GM11168 (cell line): ENCODE results near the gene SMAD7.

Experiments
- in situ Hi-C: fragments of 300-500 bp; cut with MboI; formaldehyde crosslinking; loops from one replicate; pipeline ENCODE4 v1.12.0; 2022; ENCODE audit warnings: low sequenced_read_pairs; ENCODE audit not compliant: unreplicated experiment

The SMAD7 gene

DNA sequence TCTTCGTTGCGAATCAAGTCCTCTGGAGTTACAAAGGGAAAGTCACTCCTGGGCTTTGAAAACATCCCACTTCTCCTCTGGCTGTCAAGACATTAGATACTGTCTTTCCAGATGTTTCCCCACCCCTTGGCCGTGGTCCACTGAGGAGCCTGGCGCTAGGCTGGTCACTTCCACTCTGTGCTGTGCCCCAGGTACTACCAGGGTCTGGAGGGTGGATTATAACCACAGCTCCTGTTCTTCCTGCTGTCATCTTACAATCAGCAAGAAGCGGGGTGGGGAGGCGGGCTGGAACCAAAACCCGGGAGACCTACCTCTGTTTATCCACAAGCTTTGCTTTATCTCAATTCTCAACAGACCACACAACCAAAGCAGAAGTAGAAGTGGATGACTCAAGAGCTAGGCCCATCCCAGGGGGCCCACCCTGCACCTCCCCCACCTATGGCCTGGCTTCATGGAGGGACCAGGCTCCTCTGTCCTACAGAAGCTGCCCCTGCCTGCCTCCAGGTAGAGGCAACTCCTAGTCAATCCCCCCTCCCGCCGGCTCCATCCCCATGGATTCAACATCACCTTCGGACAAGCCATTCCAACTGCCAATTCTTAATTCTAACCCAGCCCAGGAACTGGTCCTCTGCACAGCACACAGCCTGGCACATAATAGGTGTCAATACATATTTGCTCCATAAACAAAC, 17.8 kb downstream of the SMAD7 start:
- in situ Hi-C loops = no loop called here

DNA sequence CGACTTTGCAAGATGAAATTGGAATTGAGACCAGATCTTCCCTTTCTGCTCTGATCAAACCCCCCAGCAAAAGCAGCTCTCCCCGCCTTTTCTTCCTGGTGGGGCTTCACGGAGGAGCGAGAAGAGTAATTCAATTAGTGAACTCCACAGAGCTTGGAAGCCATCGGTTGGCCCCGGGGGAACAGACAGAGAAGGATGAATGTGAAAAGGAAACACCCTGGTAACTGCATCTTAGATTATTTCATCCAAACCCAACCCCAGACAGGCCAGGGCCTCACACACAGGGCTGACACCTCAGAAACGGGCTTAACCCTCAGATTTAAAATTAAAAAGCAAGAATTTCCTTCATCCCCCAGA, 18.3 kb downstream of the SMAD7 start:
- in situ Hi-C loops = no loop called here

DNA sequence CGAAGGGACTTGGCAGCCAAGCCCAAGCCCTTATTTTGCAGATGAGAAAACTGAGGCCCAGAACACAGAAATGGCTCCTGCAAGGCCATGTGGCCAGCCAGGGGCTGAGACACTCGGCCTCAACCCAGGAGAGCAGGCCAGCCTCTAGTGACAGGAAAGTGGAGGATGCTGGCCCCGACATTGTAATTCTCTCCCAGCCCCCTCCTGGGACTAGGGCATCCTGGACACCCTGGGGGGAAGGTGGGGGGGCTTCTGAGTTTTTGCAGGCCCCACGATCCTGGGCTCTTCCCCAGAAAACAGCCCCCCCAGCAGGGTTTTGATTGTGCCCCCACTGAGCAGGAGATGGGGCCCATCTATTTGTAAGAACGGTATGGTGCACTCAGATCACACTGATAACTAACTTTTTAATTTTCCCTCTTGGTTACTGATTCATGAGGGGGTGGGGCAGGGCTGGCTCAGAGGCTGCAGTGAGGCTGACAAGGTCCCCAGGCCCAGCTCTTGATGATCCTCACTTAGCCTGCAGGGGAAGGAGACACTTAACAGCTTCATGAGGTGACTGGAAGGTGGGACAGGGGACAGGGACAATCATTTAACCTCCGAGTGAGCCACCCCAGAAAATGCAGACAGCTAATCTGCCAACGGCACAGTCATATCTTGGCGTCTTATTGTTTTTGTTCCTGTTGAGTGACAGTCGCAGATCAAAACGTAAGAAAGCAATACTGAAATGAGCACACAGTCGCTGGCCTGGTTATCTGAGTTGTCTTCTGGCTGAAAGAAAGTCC, 18.9 kb downstream of the SMAD7 start:
- in situ Hi-C loops = no loop called here

DNA sequence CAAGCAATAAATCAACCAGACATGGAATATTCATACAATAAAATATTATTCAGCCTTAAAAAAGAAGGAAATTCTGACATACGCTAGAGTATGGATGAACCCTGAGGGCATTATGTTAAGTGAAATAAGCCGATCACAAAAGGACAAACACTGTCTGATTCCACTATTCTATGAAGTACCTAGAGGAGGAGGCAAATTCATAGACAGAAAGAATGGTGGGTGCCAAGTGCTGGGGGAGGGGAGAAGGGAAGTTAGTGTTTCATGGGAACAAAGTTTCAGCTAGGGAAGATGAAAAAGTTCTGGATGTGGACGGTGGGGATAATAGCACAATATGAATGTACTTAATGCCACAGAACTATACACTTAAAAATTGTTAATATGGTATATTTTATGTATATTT, 19.8 kb downstream of the SMAD7 start:
- in situ Hi-C loops = no loop called here

DNA sequence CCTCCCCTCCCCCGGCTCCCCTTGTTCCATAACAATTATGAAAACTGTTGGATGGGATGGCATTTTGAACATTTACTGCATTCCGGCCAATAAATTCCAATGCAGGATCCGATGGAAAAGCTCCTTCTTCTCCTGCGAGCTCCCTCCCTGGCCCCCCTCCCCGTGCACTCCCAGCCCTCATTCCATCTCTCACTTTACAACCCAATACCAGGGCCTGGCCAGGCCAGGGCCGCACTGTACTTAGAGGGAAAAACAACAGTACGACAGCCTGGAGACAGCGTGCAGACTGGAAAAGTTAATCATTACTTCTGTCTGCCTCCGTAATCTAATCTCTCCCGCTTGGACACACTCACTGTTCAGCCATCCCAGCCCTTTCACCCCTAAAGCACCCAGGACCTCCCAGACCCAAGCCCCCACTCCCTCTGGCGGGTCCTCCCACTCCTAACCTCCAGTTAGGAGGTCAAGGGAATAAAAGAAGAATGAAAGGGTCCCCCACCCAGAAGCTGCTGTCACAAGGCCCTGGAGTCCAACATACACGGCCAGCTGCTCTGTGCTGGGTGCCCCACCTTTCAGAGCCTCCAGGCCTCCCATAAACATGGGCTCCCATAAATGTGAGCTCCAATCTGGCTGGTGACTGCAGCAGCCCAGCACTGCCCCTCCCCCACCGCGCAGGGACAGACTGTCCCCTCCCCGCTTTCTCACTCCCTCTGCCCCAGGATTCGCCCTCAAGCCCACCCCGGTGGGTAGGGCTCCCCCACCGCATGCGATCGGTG, 20.6 kb downstream of the SMAD7 start:
- in situ Hi-C loops = no loop called here

DNA sequence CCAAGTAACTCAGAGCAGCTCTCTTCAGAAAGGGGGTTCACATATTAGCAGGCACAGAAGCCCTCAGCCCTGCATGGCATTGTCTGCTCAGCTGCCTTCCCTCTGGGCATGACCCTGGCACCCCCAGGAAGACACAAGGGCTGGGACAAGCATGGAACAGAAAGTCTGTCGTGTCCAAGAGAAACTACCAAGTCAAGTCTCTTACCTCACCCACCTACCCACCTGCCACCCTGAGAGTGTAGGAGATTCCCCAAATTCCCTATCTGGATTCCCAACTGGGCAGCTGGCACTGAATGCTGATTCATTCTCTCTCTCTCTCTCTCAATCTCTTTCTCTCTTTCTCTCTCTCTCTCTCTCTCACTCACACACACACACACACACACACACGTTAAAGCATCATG, 21.6 kb downstream of the SMAD7 start:
- in situ Hi-C loops = no loop called here

DNA sequence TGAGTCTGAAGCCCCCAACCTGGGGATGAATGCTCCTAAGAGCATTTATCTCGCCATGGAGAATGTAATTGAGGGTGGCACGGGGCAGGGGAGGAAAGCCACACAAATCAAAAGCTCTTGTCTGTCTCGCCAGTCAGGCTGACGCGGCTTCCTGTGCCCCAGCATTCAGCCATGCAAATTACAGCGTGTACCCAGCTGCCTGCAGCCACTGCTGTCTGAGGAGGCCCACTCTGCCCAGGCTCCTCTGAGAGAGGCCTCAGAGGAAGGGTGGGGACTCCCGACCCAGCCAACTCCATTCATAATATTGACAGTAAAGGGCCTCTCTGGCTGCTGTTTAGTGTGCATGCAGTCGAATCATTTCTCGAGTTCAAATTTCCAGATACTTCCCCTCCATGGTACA, 22.0 kb downstream of the SMAD7 start:
- in situ Hi-C loops = no loop called here

DNA sequence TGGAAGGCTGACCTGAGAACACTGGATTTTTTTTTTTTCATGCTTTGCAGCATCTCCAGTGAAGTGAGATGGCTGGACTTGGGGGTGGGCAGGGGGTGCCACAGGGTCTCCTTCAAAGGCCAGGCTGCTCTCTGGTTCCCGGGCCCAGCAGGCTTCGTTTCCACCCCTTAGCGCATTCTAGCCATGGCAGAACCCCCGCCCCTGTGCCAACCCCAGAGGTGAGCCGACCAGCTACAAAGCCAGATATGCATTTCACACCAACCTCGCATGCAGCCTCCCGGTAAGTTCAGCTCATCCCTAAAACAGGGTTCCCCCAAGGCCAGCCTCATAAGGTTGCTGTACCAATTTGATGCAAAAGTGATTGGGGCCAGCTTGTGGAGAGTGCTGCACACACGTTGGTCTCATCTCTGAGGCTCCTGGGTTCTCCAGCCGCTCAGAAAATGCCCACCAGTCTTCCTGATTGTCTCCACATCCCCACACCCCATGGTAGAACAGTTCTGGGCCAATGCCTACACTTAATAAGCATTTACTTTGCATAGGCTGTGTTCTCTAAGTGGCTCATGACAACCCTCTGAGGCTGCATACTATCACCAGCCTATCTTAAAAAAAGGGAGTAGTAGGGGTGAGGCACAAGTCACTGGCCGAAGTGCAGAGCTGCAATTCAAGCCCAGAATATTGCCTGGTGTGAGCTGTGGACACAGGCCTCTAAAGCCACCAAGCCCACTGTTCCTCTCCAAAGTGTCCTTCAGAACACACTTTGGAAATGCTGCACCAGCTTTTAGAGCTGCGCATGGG, 23.3 kb downstream of the SMAD7 start:
- in situ Hi-C loops = no loop called here

DNA sequence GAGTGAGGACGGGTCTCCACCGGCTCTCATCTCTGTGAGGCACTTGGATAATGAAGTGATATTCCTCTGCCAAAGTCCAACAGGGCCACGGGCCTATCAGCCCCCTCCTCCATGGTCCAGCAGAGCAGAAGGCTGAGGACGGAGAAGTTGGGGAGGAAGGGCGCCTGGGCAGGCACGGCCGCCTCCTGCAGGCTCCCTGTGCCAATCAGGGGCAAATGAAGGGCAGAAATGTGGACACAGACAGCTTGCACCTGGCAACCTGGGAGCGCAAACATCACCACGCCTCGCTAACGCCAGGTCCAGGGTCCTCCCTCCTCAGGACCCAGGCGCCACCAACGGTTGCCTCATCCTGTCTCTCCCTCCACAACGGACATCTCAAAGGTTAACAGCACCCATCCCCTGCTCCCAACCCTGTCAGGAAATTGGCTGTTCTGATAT, 24.3 kb downstream of the SMAD7 start:
- in situ Hi-C loops = no loop called here

DNA sequence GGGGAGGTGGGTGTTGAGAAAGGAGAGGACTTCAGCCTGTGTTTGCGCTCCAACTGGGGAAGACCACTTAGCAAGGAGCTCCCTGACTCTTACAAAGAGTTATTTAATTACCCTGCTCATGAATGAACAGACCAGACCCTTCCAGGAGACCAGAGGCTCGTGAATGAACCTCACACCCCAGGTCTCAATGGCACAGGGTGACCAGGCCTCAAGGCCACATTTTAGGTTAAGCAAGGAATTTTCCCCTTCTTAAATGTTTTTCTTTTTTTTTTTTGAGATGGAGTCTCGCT, 25.3 kb downstream of the SMAD7 start:
- in situ Hi-C loops = no loop called here

DNA sequence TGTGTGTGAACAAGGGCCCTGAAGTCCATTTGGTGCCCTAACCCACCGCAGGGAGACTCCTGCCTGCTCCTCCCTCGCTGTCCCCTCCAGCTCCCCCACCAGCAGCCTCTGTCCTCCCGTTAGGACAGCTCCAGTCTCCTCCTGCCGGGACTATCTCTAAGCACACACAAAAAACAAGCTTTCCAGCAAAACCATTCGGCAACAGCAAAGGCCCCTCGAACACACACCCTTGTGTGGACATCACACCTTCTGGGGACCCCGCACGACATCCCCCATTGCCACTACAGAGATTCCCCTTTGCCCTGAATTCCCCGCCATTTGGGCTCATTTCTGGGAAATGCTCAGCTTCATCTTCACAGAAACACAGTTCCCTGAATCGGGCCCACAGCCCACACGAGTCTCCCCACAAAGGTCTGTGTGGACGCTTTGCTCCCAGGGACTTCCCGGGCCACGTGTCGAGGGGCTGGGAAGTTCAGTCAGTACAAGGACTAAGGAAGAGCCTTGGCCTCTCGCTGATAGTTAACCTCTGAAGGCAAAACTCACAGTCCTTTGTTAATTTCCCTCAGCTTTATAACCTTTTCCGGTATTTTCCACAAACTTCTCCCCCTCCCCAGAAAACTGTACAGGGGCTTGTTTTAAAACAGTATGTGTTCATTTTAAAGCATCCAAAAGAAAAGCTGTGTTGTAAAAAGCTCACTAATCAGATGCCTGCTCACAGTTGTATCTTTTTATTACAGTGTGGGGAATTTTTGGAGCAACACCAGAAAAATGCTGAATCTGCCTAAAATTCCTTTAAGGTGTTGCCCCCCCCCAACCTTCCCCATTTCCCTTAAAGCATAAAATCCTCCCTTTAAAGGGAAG, 25.9 kb downstream of the SMAD7 start:
- in situ Hi-C loops = no loop called here

DNA sequence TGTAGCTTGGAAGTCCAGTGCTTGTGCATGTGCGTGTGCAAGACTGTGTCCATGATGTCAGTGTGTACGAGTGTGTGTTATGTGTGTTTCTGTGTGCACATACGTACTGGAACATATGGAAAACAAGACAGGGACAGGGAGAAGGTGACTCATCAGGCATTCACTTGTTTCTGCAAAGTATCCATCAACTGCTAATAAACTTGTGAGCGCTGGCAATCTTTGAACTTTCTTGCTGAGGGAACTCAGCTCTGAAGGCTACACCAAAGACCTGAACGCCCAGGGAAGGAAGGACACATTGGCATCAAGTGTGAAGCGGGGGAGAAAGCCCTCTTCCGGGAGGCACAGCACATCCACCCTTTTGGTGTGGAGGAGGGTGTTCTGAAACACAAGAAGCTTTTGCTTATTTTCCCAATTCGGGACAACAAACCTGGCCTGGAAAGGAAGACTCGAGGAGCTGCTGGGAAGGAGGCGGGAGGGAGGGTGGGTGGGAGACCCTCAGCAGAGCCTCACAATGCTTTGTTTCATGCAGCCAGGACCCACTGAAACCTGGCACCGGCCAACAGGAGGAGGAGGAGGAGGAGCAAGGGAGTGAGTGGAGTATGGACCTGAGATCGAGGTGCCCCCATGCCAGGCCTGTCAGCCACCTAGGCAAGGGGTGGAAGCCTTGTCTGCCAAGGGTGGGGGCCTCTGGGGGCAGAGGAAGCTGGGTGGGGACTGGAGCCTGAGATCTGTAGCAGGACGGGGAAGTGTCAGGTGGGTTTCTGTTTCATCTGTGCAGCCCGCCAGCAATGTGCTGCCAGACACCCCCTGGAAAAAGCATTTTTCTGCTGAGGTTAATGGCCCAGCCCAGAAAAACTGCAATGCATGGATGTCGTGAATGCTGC, 26.8 kb downstream of the SMAD7 start:
- in situ Hi-C loops = no loop called here

DNA sequence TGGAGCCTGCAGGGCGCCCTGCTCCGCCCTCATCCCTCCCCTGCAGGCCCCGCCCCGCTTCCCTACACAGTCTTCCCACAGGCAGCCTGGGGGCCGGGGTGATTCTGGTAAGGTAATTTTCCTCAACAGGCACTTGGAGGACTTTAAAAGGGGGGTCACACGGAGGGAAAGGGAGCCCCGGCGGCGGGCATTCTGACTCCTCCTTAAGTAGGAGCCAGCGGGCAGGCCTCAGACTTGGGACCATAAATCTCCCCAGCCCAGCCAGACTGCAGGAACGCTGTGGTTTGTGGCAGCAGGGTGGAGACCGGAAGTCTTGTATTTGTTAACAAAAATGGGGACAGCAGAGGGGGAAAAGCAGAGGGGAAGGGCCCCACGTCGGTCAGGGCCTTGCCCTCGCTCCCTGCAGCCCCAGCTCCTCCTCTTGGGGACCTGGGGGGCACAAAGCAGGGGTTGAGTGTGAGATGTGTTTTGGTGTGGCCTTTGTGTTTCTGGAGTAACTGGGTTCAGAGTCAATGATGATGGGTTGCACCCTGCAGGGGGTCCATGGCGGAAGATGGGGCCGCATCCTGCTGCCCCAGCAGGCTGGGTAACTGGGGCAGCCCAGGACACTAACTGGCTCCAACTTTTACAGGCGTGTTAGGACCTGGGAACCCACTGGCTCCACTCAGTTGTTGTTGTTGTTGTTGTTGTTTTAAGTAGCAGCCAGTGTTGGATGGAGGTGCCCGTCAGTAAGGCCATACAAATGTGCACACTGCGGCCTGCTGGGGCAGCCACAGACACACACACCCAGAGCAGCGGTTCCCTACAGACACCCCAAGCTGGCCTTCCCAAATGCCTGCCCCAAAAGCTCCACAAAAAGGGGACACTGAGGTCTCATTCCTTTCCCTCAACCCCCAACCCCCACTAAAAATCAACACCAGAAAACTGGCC, 27.7 kb downstream of the SMAD7 start:
- in situ Hi-C loops = no loop called here

DNA sequence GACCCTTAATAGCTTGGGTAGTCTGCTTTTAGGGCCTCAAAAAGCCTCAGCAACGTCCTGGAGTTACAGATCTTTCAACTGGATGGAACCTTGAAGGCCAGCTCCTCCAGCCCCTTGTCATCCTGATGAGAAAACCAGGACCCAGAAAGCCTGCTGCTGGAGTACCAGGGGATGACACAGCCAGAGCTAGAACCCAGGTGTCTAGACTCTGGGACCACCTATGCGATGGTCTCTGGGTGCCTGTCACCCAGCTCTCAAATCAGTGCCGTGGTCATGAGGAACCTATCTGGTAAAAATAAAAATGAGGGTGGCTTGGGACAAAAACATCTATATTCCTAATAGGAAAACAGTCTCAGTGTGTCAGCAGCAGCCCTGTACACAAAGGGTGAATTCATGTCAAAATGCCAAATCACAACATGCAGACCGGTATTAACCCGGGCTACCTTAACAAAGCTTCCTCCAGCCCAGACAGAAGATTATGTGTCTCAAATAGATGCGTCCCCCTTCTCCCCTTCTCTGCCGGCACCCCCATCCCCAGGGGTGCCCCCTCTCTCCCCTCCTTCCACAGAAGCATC, 28.5 kb downstream of the SMAD7 start:
- in situ Hi-C loops = no loop called here

DNA sequence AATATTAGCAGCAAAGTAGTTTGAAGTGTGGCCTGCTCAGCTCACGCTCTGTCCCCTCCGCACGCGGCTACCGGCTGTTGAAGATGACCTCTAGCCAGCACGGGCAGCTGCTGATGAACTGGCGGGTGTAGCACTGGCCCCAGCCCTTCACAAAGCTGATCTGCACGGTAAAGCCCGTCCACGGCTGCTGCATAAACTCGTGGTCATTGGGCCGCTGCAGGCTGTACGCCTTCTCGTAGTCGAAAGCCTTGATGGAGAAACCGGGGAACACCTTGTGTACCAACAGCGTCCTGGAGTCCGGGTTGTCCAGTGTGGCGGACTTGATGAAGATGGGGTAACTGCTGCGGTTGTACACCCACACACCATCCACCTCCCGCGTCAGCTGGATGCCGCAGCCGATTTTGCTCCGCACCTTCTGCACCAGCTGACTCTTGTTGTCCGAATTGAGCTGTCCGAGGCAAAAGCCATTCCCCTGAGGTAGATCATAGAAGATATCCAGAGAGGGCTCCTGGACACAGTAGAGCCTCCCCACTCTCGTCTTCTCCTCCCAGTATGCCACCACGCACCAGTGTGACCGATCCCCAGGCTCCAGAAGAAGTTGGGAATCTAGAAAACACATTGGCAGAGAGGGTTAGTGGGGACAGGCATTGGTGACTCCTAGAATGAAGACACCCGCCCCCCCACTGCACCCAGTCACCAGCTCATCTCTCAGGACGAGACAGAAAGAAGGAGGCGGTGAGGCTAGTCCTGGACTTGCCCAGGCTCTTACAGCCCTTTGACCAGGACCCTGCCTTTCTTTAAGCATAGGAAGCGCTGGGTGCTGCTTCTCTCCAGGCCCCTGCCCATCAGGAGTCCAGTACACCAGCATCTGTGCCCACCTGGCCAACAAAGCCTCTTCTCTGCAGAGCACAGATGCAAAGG, 29.2 kb downstream of the SMAD7 start:
- in situ Hi-C loops = no loop called here

DNA sequence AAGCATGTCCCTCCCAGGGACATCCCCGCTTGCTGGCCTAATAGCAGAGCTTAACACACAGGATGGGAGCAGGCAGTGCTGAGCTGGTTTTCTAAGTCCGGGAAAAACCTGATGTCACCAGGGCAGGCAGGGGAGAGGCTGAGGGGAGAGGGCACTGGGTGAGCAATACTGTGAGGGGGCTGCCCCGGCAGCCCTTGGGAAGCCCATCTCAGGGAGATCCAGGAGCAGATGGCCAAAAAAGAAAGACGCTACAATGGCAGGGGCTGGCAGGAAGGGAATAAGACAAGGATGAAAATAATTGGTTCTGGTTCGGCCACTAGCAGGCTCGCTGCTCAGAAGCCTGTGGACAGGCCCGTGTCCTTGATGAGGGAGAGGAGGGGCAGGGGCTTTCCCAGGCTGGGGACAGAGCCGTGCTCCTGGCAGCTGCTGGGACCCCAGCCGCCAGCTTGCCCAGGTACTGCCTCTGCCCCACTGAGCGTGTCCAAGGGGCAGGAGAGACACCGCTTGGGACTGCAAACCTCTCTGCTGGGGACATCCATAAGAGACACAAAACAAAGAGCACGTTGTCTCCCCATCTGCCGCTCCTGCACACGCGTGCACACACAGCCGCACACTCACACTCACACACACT, 30.2 kb downstream of the SMAD7 start:
- in situ Hi-C loops = no loop called here
